ENCODE results near the gene RAD51D. TPM values are rescaled to one million over a fixed set of nuclear protein-coding genes. Genes with fewer than 3 reads are reported as not detected.

Gene RAD51D
- total and polyA plus RNA-seq, 10 of the 15 experiments (the other 5 are each of a cell fraction or from before 2014, with no cell fraction given), result 2.6 to 29.3 (median 13.5) TPM

GRCh38 chr17:35044181-35044580, 75.5 kb downstream of the RAD51D start:
- in situ Hi-C loops (cut with MboI) (no loop called here), intact Hi-C loops (cut with micrococcal nuclease; ENCODE audit: unreplicated experiment) (no loop called here)
- CTCF ChIA-PET, result interaction anchor here (0.6 to 1.6 kb wide), 4 partner anchors 11 to 43 kb away, joined by 3 to 6 read pairs (median 4); no protein-coding TSS in a partner anchor
- Histone ChIP-seq H3K9me3 (replicated peaks; ENCODE audit: control insufficient read depth, insufficient read depth, low read length) (no peaks in the 10 kb centered on the region; the same call in 2 of the 3 replicates), H3K4me2 (ENCODE audit: control insufficient read depth, insufficient read depth) (no peak overlapping the region), H3K27ac (ENCODE audit: control insufficient read depth, insufficient read depth) (no peak overlapping the region), H4K20me1 (ENCODE audit: control insufficient read depth, insufficient read depth) (no peaks in the 10 kb centered on the region), H3K9ac (ENCODE audit: control insufficient read depth, insufficient read depth, low read length) (no peak overlapping the region), H3K36me3 (ENCODE audit: control insufficient read depth in 2 of 2, insufficient read depth in 2 of 2, low read length in 1 of 2) (peaks cover 0 to 1% of the 10 kb centered on the region in 2 experiments; a peak in 1 of 4 replicates), H3K79me2 (ENCODE audit: control insufficient read depth, insufficient read depth, low read length) (peaks cover 39% of the 10 kb centered on the region), H3K27me3 (replicated peaks in 1 of 2; ENCODE audit: control insufficient read depth in 2 of 2, insufficient read depth in 2 of 2, low read length in 1 of 2) (no peaks in the 10 kb centered on the region), H2AFZ (ENCODE audit: control insufficient read depth, low read depth, low read length) (no peak overlapping the region), H3K4me3 (no peak overlapping the region), H3K4me1 (ENCODE audit: control insufficient read depth, insufficient read depth, low read length) (peaks cover 23% of the 10 kb centered on the region)
- 90% methylated on average over 8 of the region's 8 CpGs for WGBS (ENCODE audit: insufficient coverage, insufficient replicate concordance, low lambda C conversion rate, missing lambda C conversion rate)
- SMC1A ChIA-PET (ENCODE audit: uncharacterized antibody, unreplicated experiment), result interaction anchor here (0.6 to 12.0 kb wide), 4 partner anchors 15 to 46 kb away, joined by 3 to 221 read pairs (median 6); partner anchors contain the start of gene RFFL
- no peak for ATAC-seq
- RAD21 ChIA-PET (ENCODE audit: unreplicated experiment), result interaction anchor here (1.5 to 3.4 kb wide), 5 partner anchors 12 to 75 kb away, joined by 3 to 39 read pairs (median 4); partner anchors contain the start of genes RAD51D and RFFL
- TF ChIP-seq FOS (IDR thresholded peaks at IDR 0.05; ENCODE audit: borderline replicate concordance, extremely low read depth, insufficient read length) (no peak), CUX1 (IDR thresholded peaks at IDR 0.05; ENCODE audit: insufficient replicate concordance, low read depth, low read length) (no peak), FOXM1 (IDR thresholded peaks at IDR 0.05; ENCODE audit: low read depth, low read length) (no peak), NR2C2 (IDR thresholded peaks at IDR 0.05; ENCODE audit: borderline replicate concordance, control insufficient read depth, insufficient read length, low read depth) (no peak), BMI1 (IDR thresholded peaks at IDR 0.05; ENCODE audit: borderline replicate concordance) (no peak), EGR1 (IDR thresholded peaks at IDR 0.05; ENCODE audit: borderline replicate concordance in 1 of 2, low read depth in 2 of 2, low read length in 2 of 2) (no peak), RAD51 (IDR thresholded peaks at IDR 0.05) (no peak), PAX8 (IDR thresholded peaks at IDR 0.05) (no peak)
- no peak for FAIRE-seq
- DNase-seq (ENCODE audit: low read depth, low spot score), result no peak
- POLR2A ChIA-PET, result interaction anchor here (0.9 to 3.9 kb wide), 5 partner anchors 10 to 45 kb away, joined by 3 to 37 read pairs (median 4); partner anchors contain the start of gene RFFL
- no TSS peak for BruUV-seq (replicated peaks)

Small RNAs within 50 kb of the gene (small RNA-seq; reads per million reads assigned to genes)
- gene AC004223.1 (not detected), gene RNU6-840P (not detected)

Other genes starting within 250 kb of the RAD51D start
Only the 7 nearest of the 9 such genes appear.
- 33.8 and 38.1 TPM in 2 replicates for gene LIG3, start 139.3 kb downstream of the RAD51D start, total RNA-seq (2014; rRNA removed)
- gene LIG3, start 139.3 kb downstream of the RAD51D start, total RNA-seq (2014; rRNA removed; fragmentation: Illumina TruSeq; extraction: Trizol), result 30.2 and 30.6 TPM in 2 replicates
- gene LIG3, start 139.3 kb downstream of the RAD51D start, total RNA-seq (2021), result 37.6 and 38.7 TPM in 2 replicates
- gene LIG3, start 139.3 kb downstream of the RAD51D start, polyA plus RNA-seq (2011; rRNA removed), result 37.4 and 41.7 TPM in 2 replicates
- gene LIG3, start 139.3 kb downstream of the RAD51D start, polyA plus RNA-seq (2014; fragmentation: Illumina TruSeq; extraction: Trizol), result 31.3 and 36.2 TPM in 2 replicates
- gene LIG3, start 139.3 kb downstream of the RAD51D start, polyA plus RNA-seq (2014; fragmentation: Nextera tagmentation; extraction: Ambion mirVana), result 1 to 10 TPM; 6.5 to 6.6 TPM
- gene LIG3, start 139.3 kb downstream of the RAD51D start, polyA plus RNA-seq (2014; rRNA removed), result 37.1 and 45.4 TPM in 2 replicates
- 10 to 100 TPM; 24.3 to 26.3 TPM for gene LIG3, start 139.3 kb downstream of the RAD51D start, polyA plus RNA-seq (2016; fragmentation: Nextera tagmentation; extraction: Ambion mirVana)
- gene RFFL, start 56.2 kb downstream of the RAD51D start, total RNA-seq (2014; rRNA removed), result 28.6 and 31.4 TPM in 2 replicates
- 25.4 and 26.1 TPM in 2 replicates for gene RFFL, start 56.2 kb downstream of the RAD51D start, total RNA-seq (2014; rRNA removed; fragmentation: Illumina TruSeq; extraction: Trizol)
- 37.4 and 38.3 TPM in 2 replicates for gene RFFL, start 56.2 kb downstream of the RAD51D start, total RNA-seq (2021)
- gene RFFL, start 56.2 kb downstream of the RAD51D start, polyA plus RNA-seq (2011; rRNA removed), result 51.1 and 56.1 TPM in 2 replicates
- gene RFFL, start 56.2 kb downstream of the RAD51D start, polyA plus RNA-seq (2014; fragmentation: Illumina TruSeq; extraction: Trizol), result 25.3 and 27.0 TPM in 2 replicates
- 1 to 10 TPM; 4.7 to 6.7 TPM for gene RFFL, start 56.2 kb downstream of the RAD51D start, polyA plus RNA-seq (2014; fragmentation: Nextera tagmentation; extraction: Ambion mirVana)
- 24.5 and 26.4 TPM in 2 replicates for gene RFFL, start 56.2 kb downstream of the RAD51D start, polyA plus RNA-seq (2014; rRNA removed)
- gene RFFL, start 56.2 kb downstream of the RAD51D start, polyA plus RNA-seq (2016; fragmentation: Nextera tagmentation; extraction: Ambion mirVana), result 10 to 100 TPM; 26.7 to 31.0 TPM
- 0.11 TPM in 1 of 2 replicates, not detected in the other for gene FNDC8, start 1.8 kb upstream of the RAD51D start, total RNA-seq (2014; rRNA removed)
- not detected in 2 replicates for gene FNDC8, start 1.8 kb upstream of the RAD51D start, total RNA-seq (2014; rRNA removed; fragmentation: Illumina TruSeq; extraction: Trizol)
- 0.15 TPM in 1 of 2 replicates, not detected in the other for gene FNDC8, start 1.8 kb upstream of the RAD51D start, total RNA-seq (2021)
- not detected in 2 replicates for gene FNDC8, start 1.8 kb upstream of the RAD51D start, polyA plus RNA-seq (2011; rRNA removed)
- gene FNDC8, start 1.8 kb upstream of the RAD51D start, polyA plus RNA-seq (2014; fragmentation: Illumina TruSeq; extraction: Trizol), result not detected in 2 replicates
- under 1 TPM in 1 of 2 experiments, not detected in 1; 0.06 TPM for gene FNDC8, start 1.8 kb upstream of the RAD51D start, polyA plus RNA-seq (2014; fragmentation: Nextera tagmentation; extraction: Ambion mirVana)
- gene FNDC8, start 1.8 kb upstream of the RAD51D start, polyA plus RNA-seq (2014; rRNA removed), result 0.09 TPM in 1 of 2 replicates, not detected in the other
- gene FNDC8, start 1.8 kb upstream of the RAD51D start, polyA plus RNA-seq (2016; fragmentation: Nextera tagmentation; extraction: Ambion mirVana), result not detected
- 30.6 and 33.0 TPM in 2 replicates for gene NLE1, start 22.4 kb upstream of the RAD51D start, total RNA-seq (2014; rRNA removed)
- 17.9 and 18.3 TPM in 2 replicates for gene NLE1, start 22.4 kb upstream of the RAD51D start, total RNA-seq (2014; rRNA removed; fragmentation: Illumina TruSeq; extraction: Trizol)
- gene NLE1, start 22.4 kb upstream of the RAD51D start, total RNA-seq (2021), result 33.5 and 39.1 TPM in 2 replicates
- 9.8 and 17.3 TPM in 2 replicates for gene NLE1, start 22.4 kb upstream of the RAD51D start, polyA plus RNA-seq (2011; rRNA removed)
- 8.0 and 13.6 TPM in 2 replicates for gene NLE1, start 22.4 kb upstream of the RAD51D start, polyA plus RNA-seq (2014; fragmentation: Illumina TruSeq; extraction: Trizol)
- gene NLE1, start 22.4 kb upstream of the RAD51D start, polyA plus RNA-seq (2014; fragmentation: Nextera tagmentation; extraction: Ambion mirVana), result 1 to 10 TPM; 2.4 to 5.5 TPM
- gene NLE1, start 22.4 kb upstream of the RAD51D start, polyA plus RNA-seq (2014; rRNA removed), result 27.2 and 33.3 TPM in 2 replicates
- 10 to 100 TPM; 17.2 to 17.9 TPM for gene NLE1, start 22.4 kb upstream of the RAD51D start, polyA plus RNA-seq (2016; fragmentation: Nextera tagmentation; extraction: Ambion mirVana)
- gene UNC45B, start 28.0 kb upstream of the RAD51D start, total RNA-seq (2014; rRNA removed), result not detected in 2 replicates
- not detected in 2 replicates for gene UNC45B, start 28.0 kb upstream of the RAD51D start, total RNA-seq (2014; rRNA removed; fragmentation: Illumina TruSeq; extraction: Trizol)
- gene UNC45B, start 28.0 kb upstream of the RAD51D start, total RNA-seq (2021), result not detected in 2 replicates
- not detected in 2 replicates for gene UNC45B, start 28.0 kb upstream of the RAD51D start, polyA plus RNA-seq (2011; rRNA removed)
- gene UNC45B, start 28.0 kb upstream of the RAD51D start, polyA plus RNA-seq (2014; fragmentation: Illumina TruSeq; extraction: Trizol), result not detected in 2 replicates
- gene UNC45B, start 28.0 kb upstream of the RAD51D start, polyA plus RNA-seq (2014; fragmentation: Nextera tagmentation; extraction: Ambion mirVana), result not detected
- not detected in 2 replicates for gene UNC45B, start 28.0 kb upstream of the RAD51D start, polyA plus RNA-seq (2014; rRNA removed)
- under 1 TPM in 1 of 2 experiments, not detected in 1; 0.03 TPM for gene UNC45B, start 28.0 kb upstream of the RAD51D start, polyA plus RNA-seq (2016; fragmentation: Nextera tagmentation; extraction: Ambion mirVana)
- gene SLC35G3, start 74.5 kb upstream of the RAD51D start, total RNA-seq (2014; rRNA removed), result not detected in 2 replicates
- gene SLC35G3, start 74.5 kb upstream of the RAD51D start, total RNA-seq (2014; rRNA removed; fragmentation: Illumina TruSeq; extraction: Trizol), result not detected in 2 replicates
- not detected in 2 replicates for gene SLC35G3, start 74.5 kb upstream of the RAD51D start, total RNA-seq (2021)
- not detected in 2 replicates for gene SLC35G3, start 74.5 kb upstream of the RAD51D start, polyA plus RNA-seq (2011; rRNA removed)
- gene SLC35G3, start 74.5 kb upstream of the RAD51D start, polyA plus RNA-seq (2014; fragmentation: Illumina TruSeq; extraction: Trizol), result not detected in 2 replicates
- not detected for gene SLC35G3, start 74.5 kb upstream of the RAD51D start, polyA plus RNA-seq (2014; fragmentation: Nextera tagmentation; extraction: Ambion mirVana)
- gene SLC35G3, start 74.5 kb upstream of the RAD51D start, polyA plus RNA-seq (2014; rRNA removed), result not detected in 2 replicates
- not detected for gene SLC35G3, start 74.5 kb upstream of the RAD51D start, polyA plus RNA-seq (2016; fragmentation: Nextera tagmentation; extraction: Ambion mirVana)
- 1.2 and 1.5 TPM in 2 replicates for gene SLFN5, start 123.2 kb upstream of the RAD51D start, total RNA-seq (2014; rRNA removed)
- gene SLFN5, start 123.2 kb upstream of the RAD51D start, total RNA-seq (2014; rRNA removed; fragmentation: Illumina TruSeq; extraction: Trizol), result 1.1 and 1.3 TPM in 2 replicates
- 2.1 and 2.2 TPM in 2 replicates for gene SLFN5, start 123.2 kb upstream of the RAD51D start, total RNA-seq (2021)
- 1.7 and 2.2 TPM in 2 replicates for gene SLFN5, start 123.2 kb upstream of the RAD51D start, polyA plus RNA-seq (2011; rRNA removed)
- 1.3 and 1.6 TPM in 2 replicates for gene SLFN5, start 123.2 kb upstream of the RAD51D start, polyA plus RNA-seq (2014; fragmentation: Illumina TruSeq; extraction: Trizol)
- gene SLFN5, start 123.2 kb upstream of the RAD51D start, polyA plus RNA-seq (2014; fragmentation: Nextera tagmentation; extraction: Ambion mirVana), result under 1 TPM; 0.19 to 0.58 TPM
- 0.96 and 1.1 TPM in 2 replicates for gene SLFN5, start 123.2 kb upstream of the RAD51D start, polyA plus RNA-seq (2014; rRNA removed)
- gene SLFN5, start 123.2 kb upstream of the RAD51D start, polyA plus RNA-seq (2016; fragmentation: Nextera tagmentation; extraction: Ambion mirVana), result 1 to 10 TPM; 1.4 to 1.8 TPM